Measurements from ENCODE around the gene CRYM.

DNA sequence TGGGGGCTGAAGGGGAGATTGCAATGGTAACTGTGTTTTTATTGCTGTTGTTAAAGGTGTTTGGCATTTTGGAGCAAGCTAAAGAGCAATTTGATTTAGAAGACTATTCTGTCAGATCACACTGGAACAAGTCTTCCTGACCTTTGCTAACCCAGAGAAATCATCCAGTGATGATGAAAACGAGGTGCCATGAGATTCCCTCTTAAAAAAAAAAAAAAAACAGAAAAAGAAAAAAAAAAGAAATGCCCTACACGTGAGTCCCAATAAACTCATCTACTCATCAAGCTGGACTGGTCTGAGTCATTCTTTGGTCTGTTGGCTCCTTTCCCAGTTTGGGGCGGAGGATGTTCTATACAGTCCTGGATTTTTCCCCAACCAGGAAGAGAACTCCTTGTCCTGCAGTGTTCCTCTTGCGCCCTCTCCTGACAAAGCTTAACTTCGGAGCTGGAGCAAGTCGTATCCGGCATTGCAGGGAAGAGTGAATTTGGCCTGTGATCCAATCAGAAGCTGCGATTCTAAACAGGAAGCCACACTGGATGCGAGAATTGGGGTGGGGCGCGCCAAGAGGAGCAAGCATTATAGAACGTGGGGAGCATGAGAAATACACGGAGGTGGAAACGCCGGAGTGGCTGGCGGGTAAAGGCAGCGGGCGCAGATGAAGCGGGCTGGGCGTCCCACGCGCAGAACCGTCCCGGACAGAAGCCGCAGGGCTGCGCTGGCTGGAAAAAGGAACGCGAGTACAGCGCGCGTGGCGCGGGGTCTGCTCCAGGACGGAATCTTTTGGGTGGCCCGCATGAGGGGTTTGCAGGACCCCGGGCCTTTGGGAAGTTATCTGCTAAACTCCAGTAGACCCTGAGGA lies 22.4 kb upstream of the CRYM start:
- TF ChIP-seq, protein P1, sequence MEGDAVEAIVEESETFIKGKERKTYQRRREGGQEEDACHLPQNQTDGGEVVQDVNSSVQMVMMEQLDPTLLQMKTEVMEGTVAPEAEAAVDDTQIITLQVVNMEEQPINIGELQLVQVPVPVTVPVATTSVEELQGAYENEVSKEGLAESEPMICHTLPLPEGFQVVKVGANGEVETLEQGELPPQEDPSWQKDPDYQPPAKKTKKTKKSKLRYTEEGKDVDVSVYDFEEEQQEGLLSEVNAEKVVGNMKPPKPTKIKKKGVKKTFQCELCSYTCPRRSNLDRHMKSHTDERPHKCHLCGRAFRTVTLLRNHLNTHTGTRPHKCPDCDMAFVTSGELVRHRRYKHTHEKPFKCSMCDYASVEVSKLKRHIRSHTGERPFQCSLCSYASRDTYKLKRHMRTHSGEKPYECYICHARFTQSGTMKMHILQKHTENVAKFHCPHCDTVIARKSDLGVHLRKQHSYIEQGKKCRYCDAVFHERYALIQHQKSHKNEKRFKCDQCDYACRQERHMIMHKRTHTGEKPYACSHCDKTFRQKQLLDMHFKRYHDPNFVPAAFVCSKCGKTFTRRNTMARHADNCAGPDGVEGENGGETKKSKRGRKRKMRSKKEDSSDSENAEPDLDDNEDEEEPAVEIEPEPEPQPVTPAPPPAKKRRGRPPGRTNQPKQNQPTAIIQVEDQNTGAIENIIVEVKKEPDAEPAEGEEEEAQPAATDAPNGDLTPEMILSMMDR (IDR thresholded peaks at IDR 0.05 in 2 of 3, conservative IDR thresholded peaks at IDR 0.05 in 1 of 3; ENCODE audit: borderline replicate concordance in 1 of 3, insufficient read depth in 1 of 3, low read depth in 2 of 3, low read length in 2 of 3) = peak; percentile 91 to 97 (median 95)
- TF ChIP-seq, protein P2, sequence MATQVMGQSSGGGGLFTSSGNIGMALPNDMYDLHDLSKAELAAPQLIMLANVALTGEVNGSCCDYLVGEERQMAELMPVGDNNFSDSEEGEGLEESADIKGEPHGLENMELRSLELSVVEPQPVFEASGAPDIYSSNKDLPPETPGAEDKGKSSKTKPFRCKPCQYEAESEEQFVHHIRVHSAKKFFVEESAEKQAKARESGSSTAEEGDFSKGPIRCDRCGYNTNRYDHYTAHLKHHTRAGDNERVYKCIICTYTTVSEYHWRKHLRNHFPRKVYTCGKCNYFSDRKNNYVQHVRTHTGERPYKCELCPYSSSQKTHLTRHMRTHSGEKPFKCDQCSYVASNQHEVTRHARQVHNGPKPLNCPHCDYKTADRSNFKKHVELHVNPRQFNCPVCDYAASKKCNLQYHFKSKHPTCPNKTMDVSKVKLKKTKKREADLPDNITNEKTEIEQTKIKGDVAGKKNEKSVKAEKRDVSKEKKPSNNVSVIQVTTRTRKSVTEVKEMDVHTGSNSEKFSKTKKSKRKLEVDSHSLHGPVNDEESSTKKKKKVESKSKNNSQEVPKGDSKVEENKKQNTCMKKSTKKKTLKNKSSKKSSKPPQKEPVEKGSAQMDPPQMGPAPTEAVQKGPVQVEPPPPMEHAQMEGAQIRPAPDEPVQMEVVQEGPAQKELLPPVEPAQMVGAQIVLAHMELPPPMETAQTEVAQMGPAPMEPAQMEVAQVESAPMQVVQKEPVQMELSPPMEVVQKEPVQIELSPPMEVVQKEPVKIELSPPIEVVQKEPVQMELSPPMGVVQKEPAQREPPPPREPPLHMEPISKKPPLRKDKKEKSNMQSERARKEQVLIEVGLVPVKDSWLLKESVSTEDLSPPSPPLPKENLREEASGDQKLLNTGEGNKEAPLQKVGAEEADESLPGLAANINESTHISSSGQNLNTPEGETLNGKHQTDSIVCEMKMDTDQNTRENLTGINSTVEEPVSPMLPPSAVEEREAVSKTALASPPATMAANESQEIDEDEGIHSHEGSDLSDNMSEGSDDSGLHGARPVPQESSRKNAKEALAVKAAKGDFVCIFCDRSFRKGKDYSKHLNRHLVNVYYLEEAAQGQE (IDR thresholded peaks at IDR 0.05; ENCODE audit: low read depth) = no peak
- no peak for TF ChIP-seq EZH2phosphoT487 (IDR thresholded peaks at IDR 0.05; ENCODE audit: borderline replicate concordance)
- TF ChIP-seq RAD21 (IDR thresholded peaks at IDR 0.05; ENCODE audit: low read depth) = peak; percentile 99
- TF ChIP-seq JUND (IDR thresholded peaks at IDR 0.05) = peak; percentile 88
- TF ChIP-seq ZNF274 (IDR thresholded peaks at IDR 0.05; ENCODE audit: low read depth, low read length) = no peak
- TF ChIP-seq EZH2 (IDR thresholded peaks at IDR 0.05) = no peak
- TF ChIP-seq FOSL1 (IDR thresholded peaks at IDR 0.05; ENCODE audit: low read depth) = peak; percentile 91
- peak; percentile 77 for TF ChIP-seq SIN3A (IDR thresholded peaks at IDR 0.05; ENCODE audit: low read depth)
- peak; percentile 53; the same call in 1 of the 2 replicates for TF ChIP-seq CEBPB (IDR thresholded peaks at IDR 0.05; ENCODE audit: low read depth)
- peak; percentile 38 for TF ChIP-seq POLR2A (IDR thresholded peaks at IDR 0.05; ENCODE audit: borderline replicate concordance, extremely low read depth, insufficient read depth, insufficient read length)
- peak; percentile 87 for TF ChIP-seq SP1 (IDR thresholded peaks at IDR 0.05; ENCODE audit: low read depth)
- TF ChIP-seq ZFX (IDR thresholded peaks at IDR 0.05) = no peak
